GM18526 (cell line): ENCODE data around the gene PPP3CA.

Experiments
- POLR2A ChIP-seq: IDR thresholded peaks from 3 replicates; pipeline ENCODE4 v1.6.1; 2011; ENCODE audit not compliant: insufficient read length; ENCODE audit errors: extremely low read depth

PPP3CA gene

DNA sequence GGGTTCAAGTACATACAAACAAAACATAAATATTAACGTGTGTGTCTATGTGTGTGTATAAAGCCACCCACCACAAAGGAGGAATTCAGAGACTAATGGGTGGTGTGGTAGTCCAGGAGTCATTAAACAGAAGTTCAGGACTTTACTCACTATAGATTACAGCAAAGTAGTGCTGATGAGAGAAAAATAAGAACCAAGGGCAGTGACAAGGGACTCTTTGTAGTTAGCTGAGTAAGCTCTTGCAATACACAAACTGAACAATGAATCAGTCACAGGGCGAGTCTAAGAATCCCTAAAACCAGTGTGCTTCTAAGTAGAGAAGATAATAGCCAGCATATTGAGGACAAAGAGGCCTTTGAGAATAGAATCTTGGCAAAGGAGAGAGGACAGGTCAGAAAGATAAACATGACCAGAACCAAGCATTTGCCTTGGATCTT is 232.4 kb downstream of the PPP3CA start:
- TF ChIP-seq POLR2A, result no peak

DNA sequence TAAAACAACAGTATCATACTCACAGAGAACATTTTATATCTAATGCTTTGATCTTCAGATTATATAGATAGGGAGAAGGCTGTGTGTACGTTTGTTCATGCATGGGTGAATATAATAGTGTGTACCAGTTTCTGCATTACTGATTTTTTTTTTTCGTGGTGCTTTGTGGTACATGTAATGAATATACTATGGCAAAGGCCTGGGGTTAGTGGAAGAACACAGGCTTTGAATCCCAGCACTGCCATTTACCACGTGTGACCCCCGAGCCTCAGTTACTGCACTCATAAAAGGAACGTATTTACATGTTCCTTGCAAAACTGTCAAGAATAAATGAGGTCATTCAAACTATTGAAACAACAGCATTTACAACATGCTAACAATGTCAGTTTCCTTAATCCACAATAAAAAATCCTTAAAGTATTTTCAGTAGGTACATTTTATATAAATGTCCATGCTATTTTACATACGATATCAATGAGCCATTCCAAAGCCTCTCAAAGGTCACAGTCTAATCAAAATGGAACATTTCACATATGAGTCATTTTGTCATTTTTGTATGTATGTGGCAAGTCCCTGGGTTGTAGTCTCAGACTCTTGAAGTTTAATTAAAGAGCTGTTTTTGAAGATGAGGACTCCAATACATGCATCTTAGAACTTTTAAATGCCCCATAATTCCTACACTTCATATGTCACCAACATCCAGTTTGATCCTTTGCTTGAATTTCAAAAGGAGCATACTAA is 242.8 kb downstream of the PPP3CA start:
- no peak for TF ChIP-seq POLR2A

DNA sequence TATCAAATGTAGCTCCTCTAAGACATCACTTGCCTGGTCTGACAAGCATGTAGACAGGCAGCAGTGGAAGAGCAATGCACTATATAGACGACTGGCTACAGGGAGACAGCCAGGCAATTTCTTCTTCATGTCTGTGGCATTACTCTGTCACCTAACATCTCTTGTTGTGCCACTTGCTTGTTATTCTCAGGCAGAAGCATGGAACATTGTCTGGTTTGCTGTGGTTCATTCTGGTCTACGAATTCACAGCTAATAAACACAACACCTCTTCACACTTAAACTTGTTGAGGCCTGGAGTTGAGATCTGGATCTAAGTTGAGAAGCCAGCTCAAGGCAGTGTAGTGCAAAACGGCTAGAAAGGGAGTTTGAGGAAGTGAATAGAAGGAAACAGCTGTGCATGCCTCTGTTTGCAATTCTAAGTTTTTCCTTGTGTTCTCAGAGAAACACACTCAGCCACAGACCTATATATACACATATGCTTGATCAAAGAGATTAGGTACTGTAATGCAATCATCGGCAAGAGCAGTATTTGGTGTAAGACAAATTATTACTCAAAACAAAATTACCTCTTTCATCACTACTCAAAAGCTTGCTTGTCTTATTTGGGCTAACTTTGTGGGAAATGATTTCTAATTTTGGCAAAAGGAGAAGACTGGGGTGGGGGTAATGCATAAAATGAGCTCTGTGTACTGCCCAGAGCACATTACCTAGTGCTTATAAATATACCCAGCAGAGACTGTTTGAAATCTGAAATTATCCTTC is 243.8 kb downstream of the PPP3CA start:
- TF ChIP-seq POLR2A, result no peak

DNA sequence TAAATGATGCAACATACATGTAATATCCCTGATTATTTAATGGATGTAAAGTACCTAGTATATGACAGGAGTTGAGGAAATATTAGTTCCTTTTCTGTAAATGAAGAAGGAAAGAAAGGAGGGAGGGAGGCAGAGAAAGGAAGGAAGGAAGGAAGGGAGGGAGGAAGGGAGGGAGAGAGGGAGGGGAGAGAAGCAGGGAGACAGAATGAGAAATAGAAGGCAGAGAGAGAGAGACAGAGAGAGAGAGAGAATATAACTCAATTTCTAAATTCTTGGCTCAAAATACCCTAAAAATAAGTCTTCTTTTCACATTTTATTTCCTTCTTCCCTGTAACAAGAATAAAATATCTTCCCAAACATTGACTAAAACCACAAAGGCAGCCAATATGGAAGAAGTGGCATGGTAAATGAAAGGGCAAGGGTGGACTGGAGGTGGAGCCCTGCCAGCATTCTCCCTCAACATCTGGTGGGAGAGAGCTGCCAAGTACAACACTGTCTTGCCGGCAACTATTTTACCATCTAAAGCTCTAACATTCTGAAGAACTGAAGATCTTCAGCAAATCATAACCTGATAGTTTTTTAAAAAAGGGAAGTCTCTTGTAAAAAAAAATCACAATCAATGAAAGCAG is 245.1 kb downstream of the PPP3CA start:
- TF ChIP-seq POLR2A, result no peak

DNA sequence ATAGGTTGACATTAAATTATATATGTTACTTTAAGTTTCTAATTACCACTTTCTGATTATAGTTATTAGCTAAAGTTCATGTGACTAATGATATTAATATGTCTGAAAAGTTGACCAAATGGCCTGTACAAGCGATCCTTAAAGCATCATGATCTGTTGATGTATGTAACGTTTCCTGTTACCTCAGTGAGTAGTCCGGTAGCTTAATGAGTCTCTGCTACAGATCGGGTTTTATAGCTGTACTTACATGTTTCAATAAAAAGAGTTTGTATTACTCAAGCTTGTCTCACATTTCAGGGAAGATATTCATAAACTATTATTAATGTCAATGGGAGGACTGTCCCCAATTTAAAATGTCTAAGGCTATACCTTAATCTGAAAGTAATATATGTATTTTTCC is 246.3 kb downstream of the PPP3CA start:
- no peak for TF ChIP-seq POLR2A

DNA sequence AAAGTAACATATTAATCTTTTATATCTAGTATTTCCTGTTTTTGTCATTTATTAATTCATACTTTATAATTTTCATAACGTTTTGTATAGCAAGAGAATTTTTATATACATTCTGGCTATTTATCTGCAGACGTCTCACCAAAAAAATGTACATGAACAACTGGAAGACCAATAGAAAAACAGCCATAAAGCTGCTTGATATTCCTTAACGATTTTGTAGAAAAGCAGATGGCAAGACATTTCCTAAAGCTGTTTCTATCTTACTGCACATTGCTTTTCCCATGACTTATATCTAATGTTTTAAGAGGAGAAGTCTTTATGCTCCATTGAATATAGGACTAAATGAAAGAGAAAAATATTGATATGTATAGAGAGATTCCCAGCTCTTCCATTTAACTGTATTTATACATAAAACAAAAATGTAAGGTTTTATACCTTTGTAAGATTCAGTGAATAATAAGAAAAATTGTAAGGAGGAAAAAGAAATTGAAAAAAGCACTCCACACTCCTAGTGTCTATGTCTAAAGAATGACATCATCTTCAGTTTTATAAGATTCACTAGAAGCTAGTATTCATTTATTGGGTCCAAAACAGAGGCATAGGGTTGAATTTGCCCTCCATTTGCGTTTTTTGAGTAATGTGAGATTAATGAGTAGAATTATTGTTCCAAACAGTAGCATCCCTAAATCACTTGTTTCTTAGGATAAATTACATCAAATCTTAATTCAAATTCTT is 248.5 kb downstream of the PPP3CA start:
- no peak for TF ChIP-seq POLR2A

DNA sequence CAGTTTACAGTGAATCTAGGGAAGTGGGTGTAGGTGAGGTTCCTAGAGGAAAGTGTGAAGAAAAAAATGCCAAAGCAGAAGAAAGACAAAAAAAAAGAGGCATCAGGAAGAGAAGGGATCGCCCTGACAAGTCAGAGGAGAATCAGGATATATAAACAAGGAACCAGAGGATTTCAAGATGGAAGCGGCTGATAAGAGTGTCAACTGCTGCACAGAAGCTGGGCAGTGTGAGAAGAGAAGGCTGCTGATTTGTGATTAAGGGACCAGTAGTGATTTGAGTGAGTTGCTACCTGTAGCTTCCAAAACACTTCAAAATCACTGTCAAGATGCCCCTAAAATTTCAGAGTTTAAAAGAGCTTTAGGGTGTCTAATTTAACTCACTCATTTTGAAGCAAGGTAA is 258.2 kb downstream of the PPP3CA start:
- TF ChIP-seq POLR2A, result no peak

DNA sequence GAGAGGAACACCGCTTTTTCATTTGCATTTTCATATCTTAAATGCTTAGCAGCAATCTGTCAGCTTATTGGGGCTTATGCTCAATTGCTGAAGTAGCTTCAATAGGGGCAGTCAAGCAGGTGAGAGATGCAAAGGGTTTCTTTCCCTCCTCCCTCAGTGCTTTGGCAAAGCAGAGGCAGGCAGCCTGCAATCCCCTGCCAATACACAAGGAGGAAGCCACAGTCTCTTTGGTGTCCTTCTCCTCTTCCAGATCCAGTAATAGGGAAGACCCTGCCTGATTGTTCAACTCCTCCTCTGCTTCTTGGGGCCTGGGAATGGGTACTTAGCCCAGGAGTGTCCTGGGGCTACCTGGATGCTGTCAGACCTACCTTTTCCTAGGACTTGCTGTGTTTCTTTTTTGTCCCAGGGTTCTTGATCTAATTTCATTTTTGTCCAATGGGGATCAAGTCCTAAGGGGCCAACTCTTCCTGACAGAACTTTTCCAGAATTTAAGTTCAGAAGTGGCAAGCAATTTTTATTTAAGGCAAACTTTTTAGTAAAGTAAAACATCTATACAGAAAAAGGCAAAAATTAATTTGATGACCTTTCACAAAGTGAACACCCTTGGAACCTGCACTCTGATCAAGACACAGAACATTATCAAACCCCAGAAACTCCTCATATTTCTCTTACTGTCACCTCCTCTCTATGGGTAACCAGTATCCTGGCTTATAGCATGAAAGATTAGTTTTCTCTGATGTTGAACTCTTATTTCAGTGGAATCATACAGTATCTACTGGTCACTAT is 260.3 kb downstream of the PPP3CA start:
- no peak for TF ChIP-seq POLR2A

DNA sequence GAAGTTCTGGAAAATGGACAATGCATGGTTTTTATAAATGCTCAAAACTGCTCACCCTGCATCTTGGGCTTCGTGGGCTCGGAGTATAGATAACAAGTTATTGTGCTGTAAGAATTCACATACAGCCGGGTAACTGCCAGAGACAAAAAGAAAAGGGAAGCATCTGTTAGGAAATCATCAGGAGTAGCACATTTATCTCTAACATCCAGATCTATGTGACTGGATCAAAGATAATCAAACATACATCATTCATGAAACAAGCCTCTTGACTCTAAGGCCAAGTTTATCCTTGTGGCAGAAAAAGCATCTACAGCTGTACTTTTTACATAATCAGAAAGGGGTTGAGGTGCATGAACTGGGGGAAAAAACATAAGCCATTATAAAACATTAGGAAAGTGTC is 264.2 kb downstream of the PPP3CA start:
- TF ChIP-seq POLR2A, result no peak

DNA sequence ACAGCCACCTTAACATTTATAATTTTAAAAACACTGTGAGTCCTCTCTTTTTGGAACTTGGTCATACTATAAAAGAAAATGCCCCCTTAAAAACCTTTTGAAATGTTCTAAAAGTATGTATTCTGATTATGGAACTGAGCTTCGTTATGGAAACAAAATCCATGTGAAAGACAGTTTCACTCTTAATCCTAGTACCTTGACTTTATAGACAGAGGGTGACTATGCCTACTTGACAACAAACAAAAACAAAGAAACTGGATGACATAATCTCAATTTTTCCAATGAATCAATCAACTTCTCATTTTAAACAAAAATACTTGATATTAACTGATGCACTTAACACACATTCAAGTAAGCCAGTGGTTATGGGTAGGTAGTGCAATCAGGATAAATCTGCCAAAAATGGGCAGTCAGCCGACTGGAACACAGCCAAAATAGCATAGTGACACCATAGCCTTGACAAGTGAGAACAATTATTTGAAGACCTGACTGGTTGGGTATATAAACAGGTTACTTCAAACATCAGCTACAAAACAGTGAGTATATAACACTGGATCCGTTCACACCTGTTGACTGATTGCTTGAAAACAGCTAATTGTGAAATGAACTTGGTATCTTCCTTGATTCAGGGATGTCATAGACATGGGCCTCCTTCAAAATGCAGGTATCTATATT is 265.5 kb downstream of the PPP3CA start:
- no peak for TF ChIP-seq POLR2A

DNA sequence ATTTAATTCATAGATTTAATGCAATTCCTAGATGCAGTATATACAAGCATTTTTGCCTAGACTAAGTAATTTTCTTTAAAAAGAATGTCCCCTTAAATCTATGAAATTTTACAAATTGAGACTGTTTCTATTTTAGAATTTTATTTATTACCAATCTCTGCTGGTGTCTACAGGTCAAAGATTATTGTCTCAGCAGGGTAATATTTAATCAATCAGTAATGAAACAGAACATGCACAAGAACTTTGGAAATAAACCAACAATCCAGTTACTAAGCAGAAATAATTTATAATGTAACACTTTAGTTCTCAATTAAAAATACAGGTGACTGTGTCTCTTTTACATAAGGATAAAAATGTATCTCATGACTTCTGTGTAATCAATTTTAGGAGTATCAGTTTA is 266.2 kb downstream of the PPP3CA start:
- no peak for TF ChIP-seq POLR2A

DNA sequence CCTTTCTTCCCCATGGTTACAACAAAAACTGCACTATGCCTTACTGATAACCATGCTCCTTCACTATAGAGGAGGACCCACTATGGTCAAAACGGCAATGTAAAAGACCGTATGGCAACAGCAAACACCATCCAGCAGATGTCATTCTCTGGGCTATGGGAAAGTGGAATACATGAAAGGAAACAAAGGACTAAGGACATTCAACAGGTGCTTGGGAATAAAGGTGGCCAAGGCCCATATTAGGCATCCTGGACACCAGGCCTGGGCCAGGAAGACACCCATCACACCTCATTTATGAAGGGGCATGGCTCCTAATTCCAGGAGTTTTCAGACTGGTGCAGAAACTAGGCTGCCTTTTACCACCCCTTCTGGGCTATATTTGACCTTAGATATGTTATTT is 268.4 kb downstream of the PPP3CA start:
- TF ChIP-seq POLR2A, result no peak

DNA sequence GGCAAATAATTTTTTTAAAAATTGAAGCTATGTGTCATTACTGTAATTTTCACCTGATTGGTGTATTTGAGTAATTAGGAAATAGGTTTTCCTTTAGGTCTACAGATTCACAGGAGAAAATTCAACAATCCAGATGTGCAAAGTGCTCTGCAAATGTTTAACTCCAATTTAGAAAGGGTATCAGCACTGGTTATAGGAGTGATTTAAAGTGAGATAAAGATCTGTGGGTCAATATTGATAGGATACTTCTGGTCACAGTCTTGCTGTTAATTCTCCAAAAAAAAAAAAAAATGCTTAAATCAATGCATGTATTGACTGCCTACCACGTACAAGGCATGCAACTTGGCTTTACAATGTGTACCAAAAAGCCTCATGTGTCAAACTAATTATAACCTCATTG is 271.3 kb downstream of the PPP3CA start:
- no peak for TF ChIP-seq POLR2A

DNA sequence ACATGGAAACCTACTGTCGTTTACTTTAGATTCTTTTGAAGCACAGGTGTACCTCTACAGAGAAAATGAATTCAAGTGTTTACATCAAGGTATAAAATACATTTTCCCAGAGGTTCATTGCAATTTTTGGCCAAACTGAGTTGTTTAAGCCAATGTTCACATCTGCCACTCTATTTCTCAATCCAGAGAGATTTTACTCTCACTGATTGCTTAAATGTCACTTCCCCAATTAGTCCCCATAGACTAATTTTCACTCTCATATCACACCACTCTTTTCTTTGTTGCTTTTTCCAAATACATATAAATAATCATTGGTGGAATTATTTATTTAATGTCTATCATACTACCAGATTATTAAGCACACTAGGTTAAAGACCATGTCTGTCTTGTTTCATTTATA is 271.8 kb downstream of the PPP3CA start:
- TF ChIP-seq POLR2A, result no peak

DNA sequence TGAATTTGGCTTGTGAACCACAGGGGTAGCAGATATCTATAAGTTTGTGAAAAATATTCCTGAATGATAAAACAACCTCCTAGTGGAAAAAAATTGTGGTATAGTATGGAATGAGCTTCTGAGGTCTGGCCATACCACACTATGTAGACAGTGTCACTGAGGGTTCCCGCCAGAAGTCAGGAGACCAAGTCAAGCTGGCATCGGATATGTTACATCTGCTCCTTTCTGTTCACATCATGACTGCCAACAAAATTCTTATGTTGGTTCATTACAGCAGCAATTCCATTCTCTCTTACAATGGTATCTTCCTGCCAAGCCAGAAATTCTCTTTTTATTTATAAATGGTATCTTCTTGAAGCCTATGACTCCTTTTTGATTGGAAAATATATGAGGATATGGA is 273.0 kb downstream of the PPP3CA start:
- no peak for TF ChIP-seq POLR2A

DNA sequence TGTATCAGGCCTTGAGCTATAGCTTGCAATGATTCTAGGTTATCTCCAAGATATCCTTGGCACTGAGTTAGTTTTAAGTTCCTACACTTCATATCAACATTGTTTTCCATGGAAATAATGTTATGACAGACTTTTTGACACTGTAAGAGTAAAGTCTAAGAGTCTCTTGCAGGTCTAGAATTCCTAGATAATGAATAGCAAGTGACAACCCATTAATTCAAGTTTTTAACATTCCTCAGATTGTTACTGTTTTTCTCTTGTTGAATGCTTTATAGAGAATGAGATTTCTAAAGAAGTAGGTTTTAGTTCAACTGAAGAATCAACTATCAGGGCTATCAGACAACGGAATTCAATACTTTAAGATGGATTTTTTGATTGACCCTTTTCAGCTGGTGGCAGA is 276.1 kb downstream of the PPP3CA start:
- no peak for TF ChIP-seq POLR2A
